HPDE6-E6E7 (cell line): Measurements from ENCODE around the gene LRP2.
"Not testable (repeated sequence)": the region's sequence is repeated elsewhere in the genome, so short reads cannot be mapped to it uniquely, and the experiment has no call there.

ENCODE experiments used
- DNase-seq: peaks from one replicate; pipeline ENCODE4 v3.0.0; 2011; ENCODE audit warnings: missing footprints; ENCODE audit errors: extremely low spot score

LRP2 gene

GRCh38 chr2:169175112-169175511, 187.2 kb downstream of the LRP2 start:
- no peak for DNase-seq

GRCh38 chr2:169173876-169174275, 188.5 kb downstream of the LRP2 start:
- no peak for DNase-seq

- no peak for DNase-seq
These were observed 189.4 kb downstream of the LRP2 start for GRCh38 chr2:169172914-169173313.

- DNase-seq = no peak
These were observed 190.1 kb downstream of the LRP2 start for GRCh38 chr2:169172151-169172735.

- no peak for DNase-seq
These were observed 196.5 kb downstream of the LRP2 start for GRCh38 chr2:169165791-169166190.

- no peak for DNase-seq
These were observed 198.0 kb downstream of the LRP2 start for GRCh38 chr2:169164311-169164710.

- no peak for DNase-seq
These were observed 199.7 kb downstream of the LRP2 start for GRCh38 chr2:169162613-169163012.

- DNase-seq = no peak
These were observed 201.3 kb downstream of the LRP2 start for GRCh38 chr2:169160926-169161481.

- DNase-seq = no peak
These were observed 202.6 kb downstream of the LRP2 start for GRCh38 chr2:169159686-169160085.

- DNase-seq = no peak
These were observed 203.5 kb downstream of the LRP2 start for GRCh38 chr2:169158874-169159273.

- no peak for DNase-seq
These were observed 216.1 kb downstream of the LRP2 start for GRCh38 chr2:169146220-169146619.

- DNase-seq = no peak
These were observed 218.3 kb downstream of the LRP2 start for GRCh38 chr2:169143998-169144397.

- DNase-seq = peak; percentile 54
These were observed 220.5 kb downstream of the LRP2 start for GRCh38 chr2:169141713-169142352.

- DNase-seq = no peak
These were observed 222.2 kb downstream of the LRP2 start for GRCh38 chr2:169139993-169140767.

GRCh38 chr2:169139145-169139544, 223.2 kb downstream of the LRP2 start:
- DNase-seq = no peak

GRCh38 chr2:169137924-169138323, 224.4 kb downstream of the LRP2 start:
- DNase-seq = no peak

GRCh38 chr2:169136885-169137534, 225.3 kb downstream of the LRP2 start:
- no peak for DNase-seq

GRCh38 chr2:169136428-169136827, 225.9 kb downstream of the LRP2 start:
- not testable (repeated sequence) for DNase-seq

GRCh38 chr2:169134272-169134671, 228.1 kb downstream of the LRP2 start:
- not testable (repeated sequence) for DNase-seq

- peak; percentile 41 for DNase-seq
These were observed 230.5 kb downstream of the LRP2 start for GRCh38 chr2:169131587-169132512.

GRCh38 chr2:169129703-169130243, 232.6 kb downstream of the LRP2 start:
- DNase-seq = no peak
